ENCODE measurements around the gene TAL1. TPM values are rescaled to one million over a fixed set of nuclear protein-coding genes. Genes with fewer than 3 reads are reported as not detected.

TAL1 gene
- total and polyA plus RNA-seq, 3 donors from 2014 or later: 1.7 to 3.5 (median 2.3) TPM

DNA sequence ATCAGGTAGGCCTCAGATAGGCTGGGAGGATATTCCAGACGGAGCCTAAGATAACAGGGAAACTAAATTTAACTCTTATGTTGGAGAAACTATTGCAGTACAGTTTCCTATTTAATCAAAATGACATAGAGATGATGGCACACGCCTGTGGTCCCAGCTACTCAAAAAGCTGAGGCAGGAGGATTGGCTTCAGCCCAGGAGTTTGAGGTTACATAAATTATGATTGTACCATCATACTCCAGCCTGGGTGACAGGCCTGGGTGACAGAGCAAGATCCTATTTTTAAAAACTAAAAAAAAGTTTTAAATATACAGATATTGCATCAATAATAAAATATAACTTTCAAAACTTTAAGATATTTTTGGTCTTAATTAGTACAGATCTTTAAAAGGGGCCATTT, 25.2 kb upstream of the TAL1 start:
- no peaks in the 10 kb centered on the region for H3K9me3 ChIP-seq
- TF ChIP-seq, protein P1, sequence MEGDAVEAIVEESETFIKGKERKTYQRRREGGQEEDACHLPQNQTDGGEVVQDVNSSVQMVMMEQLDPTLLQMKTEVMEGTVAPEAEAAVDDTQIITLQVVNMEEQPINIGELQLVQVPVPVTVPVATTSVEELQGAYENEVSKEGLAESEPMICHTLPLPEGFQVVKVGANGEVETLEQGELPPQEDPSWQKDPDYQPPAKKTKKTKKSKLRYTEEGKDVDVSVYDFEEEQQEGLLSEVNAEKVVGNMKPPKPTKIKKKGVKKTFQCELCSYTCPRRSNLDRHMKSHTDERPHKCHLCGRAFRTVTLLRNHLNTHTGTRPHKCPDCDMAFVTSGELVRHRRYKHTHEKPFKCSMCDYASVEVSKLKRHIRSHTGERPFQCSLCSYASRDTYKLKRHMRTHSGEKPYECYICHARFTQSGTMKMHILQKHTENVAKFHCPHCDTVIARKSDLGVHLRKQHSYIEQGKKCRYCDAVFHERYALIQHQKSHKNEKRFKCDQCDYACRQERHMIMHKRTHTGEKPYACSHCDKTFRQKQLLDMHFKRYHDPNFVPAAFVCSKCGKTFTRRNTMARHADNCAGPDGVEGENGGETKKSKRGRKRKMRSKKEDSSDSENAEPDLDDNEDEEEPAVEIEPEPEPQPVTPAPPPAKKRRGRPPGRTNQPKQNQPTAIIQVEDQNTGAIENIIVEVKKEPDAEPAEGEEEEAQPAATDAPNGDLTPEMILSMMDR (IDR thresholded peaks at IDR 0.05): no peak
- no peak for TF ChIP-seq POLR2A (IDR thresholded peaks at IDR 0.05)
- DNase-seq: no peak
- intact Hi-C loops (cut with DNase I; ENCODE audit: low total_unique reads): no loop called here
- H3K36me3 ChIP-seq (ENCODE audit: low read depth, missing control alignments): no peaks in the 10 kb centered on the region
- WGBS, 2 donors: 65 to 74% methylated on average over 2 of the region's 2 CpGs
- H3K27me3 ChIP-seq: no peaks in the 10 kb centered on the region
- no peaks in the 10 kb centered on the region for H3K4me1 ChIP-seq
- no peak overlapping the region for H3K27ac ChIP-seq
- H3K4me3 ChIP-seq: no peak overlapping the region

DNA sequence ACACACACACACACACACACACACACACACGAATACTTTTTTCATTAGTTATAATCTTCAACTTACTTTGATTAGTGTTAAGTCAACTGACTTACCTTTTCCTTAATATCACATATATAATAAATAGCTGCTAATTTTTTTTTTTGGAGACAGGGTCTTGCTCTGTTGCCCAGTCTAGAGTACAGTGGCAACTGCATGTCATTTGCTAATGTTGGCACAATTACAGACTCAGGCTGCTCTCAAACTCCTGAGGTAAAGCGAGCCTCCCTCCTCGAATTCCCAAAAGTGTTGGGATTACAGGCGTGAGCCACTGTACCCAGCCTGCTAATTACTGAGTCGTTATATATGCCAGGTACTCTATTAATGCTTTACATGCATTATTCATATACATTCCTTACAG, 20.8 kb upstream of the TAL1 start:
- TF ChIP-seq, protein P1 (IDR thresholded peaks at IDR 0.05): no peak
- TF ChIP-seq POLR2A (IDR thresholded peaks at IDR 0.05): no peak
- Histone ChIP-seq H3K4me3 (no peak overlapping the region), H3K36me3 (ENCODE audit: low read depth, missing control alignments) (no peaks in the 10 kb centered on the region), H3K9me3 (no peaks in the 10 kb centered on the region), H3K27me3 (no peaks in the 10 kb centered on the region), H3K4me1 (no peaks in the 10 kb centered on the region), H3K27ac (no peak overlapping the region)
- intact Hi-C loops (cut with DNase I; ENCODE audit: low total_unique reads): no loop called here
- DNase-seq: no peak
- 94 to 96% methylated on average over 5 of the region's 5 CpGs for WGBS, 2 donors

DNA sequence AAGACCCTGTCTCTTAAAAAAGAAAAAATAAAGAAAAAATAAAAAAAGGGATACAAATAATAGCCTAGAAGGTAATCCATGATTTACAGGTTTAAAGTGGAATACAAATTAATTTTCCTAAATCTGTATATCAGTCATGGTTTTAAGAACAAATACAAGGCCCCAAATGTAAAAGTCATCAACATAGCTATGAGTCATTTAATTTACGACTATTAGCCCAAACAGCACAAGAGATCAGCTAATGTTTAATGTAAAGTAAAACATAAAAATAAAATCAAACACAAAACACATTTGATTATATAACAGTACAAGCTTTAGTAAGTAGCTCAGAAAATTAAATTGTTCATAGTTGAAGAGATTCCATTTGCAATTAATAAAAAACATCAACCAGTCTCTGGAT, 20.3 kb upstream of the TAL1 start:
- no peak for DNase-seq
- intact Hi-C loops (cut with DNase I; ENCODE audit: low total_unique reads): no loop called here
- no peak overlapping the region for H3K27ac ChIP-seq
- TF ChIP-seq POLR2A (IDR thresholded peaks at IDR 0.05): no peak
- TF ChIP-seq, protein P1 (IDR thresholded peaks at IDR 0.05): no peak
- no peak overlapping the region for H3K4me3 ChIP-seq
- no peaks in the 10 kb centered on the region for H3K4me1 ChIP-seq
- H3K27me3 ChIP-seq: no peaks in the 10 kb centered on the region
- no peaks in the 10 kb centered on the region for H3K36me3 ChIP-seq (ENCODE audit: low read depth, missing control alignments)
- WGBS, 2 donors: 94 to 100% methylated on average over 1 of the region's 1 CpG
- H3K9me3 ChIP-seq: no peaks in the 10 kb centered on the region

DNA sequence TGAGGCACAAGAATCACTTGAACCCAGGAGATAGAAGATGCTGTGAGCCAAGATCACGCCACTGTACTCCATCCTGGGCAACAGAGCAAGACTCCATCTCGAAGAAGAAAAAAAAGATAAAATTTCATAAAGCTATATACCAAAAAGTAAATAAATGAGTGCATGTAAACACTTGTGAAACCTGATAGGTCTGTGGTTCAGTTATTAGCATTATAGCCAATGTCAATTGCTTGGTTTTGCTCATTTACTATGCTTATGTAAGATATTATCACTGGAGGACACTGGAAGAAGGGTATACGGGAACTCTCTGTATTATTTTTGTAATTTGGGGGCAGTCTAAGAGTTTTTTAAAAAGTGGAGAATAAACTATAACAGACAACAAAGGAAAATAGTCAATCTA, 17.7 kb upstream of the TAL1 start:
- H3K27ac ChIP-seq: no peak overlapping the region
- 89 to 93% methylated on average over 3 of the region's 3 CpGs for WGBS, 2 donors
- no peaks in the 10 kb centered on the region for H3K27me3 ChIP-seq
- no peak for DNase-seq
- no peaks in the 10 kb centered on the region for H3K9me3 ChIP-seq
- no peaks in the 10 kb centered on the region for H3K36me3 ChIP-seq (ENCODE audit: low read depth, missing control alignments)
- H3K4me1 ChIP-seq: no peaks in the 10 kb centered on the region
- TF ChIP-seq POLR2A (IDR thresholded peaks at IDR 0.05): no peak
- TF ChIP-seq, protein P1 (IDR thresholded peaks at IDR 0.05): no peak
- intact Hi-C loops (cut with DNase I; ENCODE audit: low total_unique reads): no loop called here
- H3K4me3 ChIP-seq: no peak overlapping the region

DNA sequence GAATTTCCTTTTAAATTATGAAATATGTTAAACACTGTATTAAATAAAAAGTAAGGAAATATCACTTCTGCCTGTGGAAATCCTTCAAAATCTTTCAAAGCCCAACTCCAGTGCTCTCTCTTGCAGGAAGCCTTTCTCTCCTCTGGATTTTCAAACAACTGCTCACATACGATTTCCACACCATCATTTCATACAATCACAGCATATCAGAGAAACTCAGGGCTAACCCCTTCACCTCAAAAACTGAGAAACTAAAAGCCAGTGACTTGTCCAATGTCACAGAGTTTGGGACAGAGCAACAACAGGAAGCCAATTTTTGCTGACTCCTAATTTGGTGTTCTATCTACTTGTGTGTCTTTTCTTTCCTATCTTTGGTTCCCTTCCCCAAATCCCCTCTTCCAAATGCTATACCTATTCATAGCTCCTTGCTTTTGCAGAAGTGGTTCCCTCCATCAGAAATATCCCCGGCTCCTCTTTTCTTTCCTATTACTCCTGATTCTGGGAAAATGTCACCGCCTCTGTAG, 12.4 kb upstream of the TAL1 start:
- Histone ChIP-seq H3K27ac (no peak overlapping the region), H3K9me3 (no peaks in the 10 kb centered on the region), H3K27me3 (no peaks in the 10 kb centered on the region), H3K4me3 (no peak overlapping the region), H3K36me3 (ENCODE audit: low read depth, missing control alignments) (no peaks in the 10 kb centered on the region), H3K4me1 (no peaks in the 10 kb centered on the region)
- no peak for DNase-seq
- intact Hi-C loops (cut with DNase I; ENCODE audit: low total_unique reads): no loop called here
- TF ChIP-seq, protein P1 (IDR thresholded peaks at IDR 0.05): no peak
- TF ChIP-seq POLR2A (IDR thresholded peaks at IDR 0.05): no peak
- WGBS, 2 donors: 75 to 80% methylated on average over 3 of the region's 3 CpGs
